ENCODE data around the gene CABP7. TPM values are rescaled to one million over a fixed set of nuclear protein-coding genes. Genes with fewer than 3 reads are reported as not detected.
A peak's percentile ranks its signal among the peaks of the same experiment; 100 is the strongest.

Gene CABP7
- total and polyA plus RNA-seq, 2 of the 13 experiments (the other 11 are each of a cell fraction or from before 2014, with no cell fraction given): 0.08 TPM; not detected in 1

- TF ChIP-seq SKIL (CRISPR knock-in tag; IDR thresholded peaks at IDR 0.05; ENCODE audit: borderline replicate concordance) (peak; percentile 51; the same call in 1 of the 2 replicates), GPBP1L1 (CRISPR knock-in tag; IDR thresholded peaks at IDR 0.05) (no peak), MAFK (conservative IDR thresholded peaks at IDR 0.05 in 1 of 2, IDR thresholded peaks at IDR 0.05 in 1 of 2; ENCODE audit: low read length in 2 of 2) (no peak), PITX1 (CRISPR knock-in tag; IDR thresholded peaks at IDR 0.05) (no peak), MATR3 (CRISPR knock-in tag; IDR thresholded peaks at IDR 0.05) (no peak), ZNF501 (CRISPR knock-in tag; IDR thresholded peaks at IDR 0.05) (no peak), SYNCRIP (IDR thresholded peaks at IDR 0.05; ENCODE audit: insufficient read depth, low read depth, low read length) (no peak), FOSL1 (CRISPR knock-in tag; IDR thresholded peaks at IDR 0.05; ENCODE audit: borderline replicate concordance) (no peak), SNRNP70 (IDR thresholded peaks at IDR 0.05; ENCODE audit: low read depth, low read length) (no peak), ERF (CRISPR knock-in tag; IDR thresholded peaks at IDR 0.05) (peak; percentile 96), ZNF615 (CRISPR knock-in tag; IDR thresholded peaks at IDR 0.05; ENCODE audit: borderline replicate concordance) (peak; percentile 52; the same call in 1 of the 2 replicates), JDP2 (CRISPR knock-in tag; IDR thresholded peaks at IDR 0.05; ENCODE audit: borderline replicate concordance) (peak; percentile 44; the same call in 1 of the 2 replicates), PHF21A (CRISPR knock-in tag; IDR thresholded peaks at IDR 0.05) (0 out of 2 replicates have a peak, but pooled peaks have one; percentile 44), ZNF224 (CRISPR knock-in tag; IDR thresholded peaks at IDR 0.05) (no peak), ZNF333 (CRISPR knock-in tag; IDR thresholded peaks at IDR 0.05; ENCODE audit: borderline replicate concordance) (no peak), EP300 (IDR thresholded peaks at IDR 0.05; ENCODE audit: low read depth in 2 of 2, low read length in 2 of 2) (no peak), EP300 (CRISPR knock-in tag; IDR thresholded peaks at IDR 0.05; ENCODE audit: borderline replicate concordance) (peak; percentile 21; the same call in 1 of the 2 replicates), ZNF674 (CRISPR knock-in tag; IDR thresholded peaks at IDR 0.05; ENCODE audit: low read depth) (no peak), ZNF180 (CRISPR knock-in tag; IDR thresholded peaks at IDR 0.05; ENCODE audit: borderline replicate concordance, low read depth) (no peak), ZNF644 (CRISPR knock-in tag; IDR thresholded peaks at IDR 0.05; ENCODE audit: low read depth) (peak; percentile 90; the same call in 1 of the 2 replicates), RAD51 (IDR thresholded peaks at IDR 0.05; ENCODE audit: borderline replicate concordance) (no peak), SOX6 (IDR thresholded peaks at IDR 0.05) (no peak), SOX6 (CRISPR knock-in tag; IDR thresholded peaks at IDR 0.05) (no peak), MED13 (CRISPR knock-in tag; IDR thresholded peaks at IDR 0.05) (no peak), KLF11 (CRISPR knock-in tag; IDR thresholded peaks at IDR 0.05) (peak; percentile 98; the same call in 1 of the 2 replicates), ZNF331 (CRISPR knock-in tag; IDR thresholded peaks at IDR 0.05) (peak; percentile 95), SMAD3 (CRISPR knock-in tag; IDR thresholded peaks at IDR 0.05) (peak; percentile 96), ZNF7 (CRISPR knock-in tag; IDR thresholded peaks at IDR 0.05) (peak; percentile 49; the same call in 1 of the 2 replicates)
Measured at GRCh38 chr22:29716814-29717545, 2.8 kb upstream of the CABP7 start (continued).
